ENCODE results near the gene DOK6. TPM values are rescaled to one million over a fixed set of nuclear protein-coding genes. Genes with fewer than 3 reads are reported as not detected.

Gene DOK6
- total RNA-seq, 1 donor from 2014 or later: 8.9 TPM

DNA sequence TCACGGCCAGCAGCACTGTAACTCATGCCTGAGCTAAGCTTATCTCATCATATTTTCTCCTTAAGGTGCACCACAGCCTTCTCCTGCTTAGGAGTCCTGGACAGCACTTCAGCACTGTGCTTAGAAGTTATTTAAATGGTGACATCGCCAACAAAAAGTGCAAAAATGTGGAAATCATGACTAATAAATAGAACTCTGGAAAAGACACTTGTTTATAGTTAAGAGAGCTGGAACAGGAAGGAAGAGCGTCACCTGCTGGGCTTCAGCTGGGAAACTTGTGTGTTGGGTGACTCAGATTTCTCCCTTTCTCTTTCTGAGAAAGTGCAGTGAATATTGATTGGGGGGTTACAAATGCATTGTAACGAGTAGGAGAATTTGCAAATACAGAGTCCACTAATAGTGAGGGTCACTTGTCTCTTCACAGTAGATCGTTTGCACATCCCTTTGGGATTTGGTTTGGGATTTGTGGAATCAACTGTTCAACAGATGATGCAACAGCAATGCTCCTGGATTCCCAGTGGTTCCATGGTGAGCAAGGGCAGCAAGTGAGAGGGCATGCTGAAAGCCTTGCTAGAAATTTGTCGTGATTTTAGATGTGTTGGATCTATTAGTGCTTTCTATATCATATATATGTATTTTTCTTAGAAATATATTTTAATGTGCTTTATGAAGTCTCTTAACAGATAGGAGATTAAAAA lies 84.2 kb downstream of the DOK6 start:
- Mint-ChIP-seq H3K27ac (ENCODE audit: unreplicated experiment) (no peak overlapping the region), H3K36me3 (ENCODE audit: low read depth) (no peaks in the 10 kb centered on the region), H3K4me1 (ENCODE audit: low read depth) (peaks cover 5% of the 10 kb centered on the region), H3K4me3 (ENCODE audit: unreplicated experiment) (no peak overlapping the region), H3K27me3 (ENCODE audit: low read depth) (no peaks in the 10 kb centered on the region), H3K9me3 (ENCODE audit: low read depth) (no peaks in the 10 kb centered on the region)
- TF ChIP-seq, protein P1, sequence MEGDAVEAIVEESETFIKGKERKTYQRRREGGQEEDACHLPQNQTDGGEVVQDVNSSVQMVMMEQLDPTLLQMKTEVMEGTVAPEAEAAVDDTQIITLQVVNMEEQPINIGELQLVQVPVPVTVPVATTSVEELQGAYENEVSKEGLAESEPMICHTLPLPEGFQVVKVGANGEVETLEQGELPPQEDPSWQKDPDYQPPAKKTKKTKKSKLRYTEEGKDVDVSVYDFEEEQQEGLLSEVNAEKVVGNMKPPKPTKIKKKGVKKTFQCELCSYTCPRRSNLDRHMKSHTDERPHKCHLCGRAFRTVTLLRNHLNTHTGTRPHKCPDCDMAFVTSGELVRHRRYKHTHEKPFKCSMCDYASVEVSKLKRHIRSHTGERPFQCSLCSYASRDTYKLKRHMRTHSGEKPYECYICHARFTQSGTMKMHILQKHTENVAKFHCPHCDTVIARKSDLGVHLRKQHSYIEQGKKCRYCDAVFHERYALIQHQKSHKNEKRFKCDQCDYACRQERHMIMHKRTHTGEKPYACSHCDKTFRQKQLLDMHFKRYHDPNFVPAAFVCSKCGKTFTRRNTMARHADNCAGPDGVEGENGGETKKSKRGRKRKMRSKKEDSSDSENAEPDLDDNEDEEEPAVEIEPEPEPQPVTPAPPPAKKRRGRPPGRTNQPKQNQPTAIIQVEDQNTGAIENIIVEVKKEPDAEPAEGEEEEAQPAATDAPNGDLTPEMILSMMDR (IDR thresholded peaks at IDR 0.05): peak; percentile 41
- no peak for DNase-seq (ENCODE audit: low spot score)

DNA sequence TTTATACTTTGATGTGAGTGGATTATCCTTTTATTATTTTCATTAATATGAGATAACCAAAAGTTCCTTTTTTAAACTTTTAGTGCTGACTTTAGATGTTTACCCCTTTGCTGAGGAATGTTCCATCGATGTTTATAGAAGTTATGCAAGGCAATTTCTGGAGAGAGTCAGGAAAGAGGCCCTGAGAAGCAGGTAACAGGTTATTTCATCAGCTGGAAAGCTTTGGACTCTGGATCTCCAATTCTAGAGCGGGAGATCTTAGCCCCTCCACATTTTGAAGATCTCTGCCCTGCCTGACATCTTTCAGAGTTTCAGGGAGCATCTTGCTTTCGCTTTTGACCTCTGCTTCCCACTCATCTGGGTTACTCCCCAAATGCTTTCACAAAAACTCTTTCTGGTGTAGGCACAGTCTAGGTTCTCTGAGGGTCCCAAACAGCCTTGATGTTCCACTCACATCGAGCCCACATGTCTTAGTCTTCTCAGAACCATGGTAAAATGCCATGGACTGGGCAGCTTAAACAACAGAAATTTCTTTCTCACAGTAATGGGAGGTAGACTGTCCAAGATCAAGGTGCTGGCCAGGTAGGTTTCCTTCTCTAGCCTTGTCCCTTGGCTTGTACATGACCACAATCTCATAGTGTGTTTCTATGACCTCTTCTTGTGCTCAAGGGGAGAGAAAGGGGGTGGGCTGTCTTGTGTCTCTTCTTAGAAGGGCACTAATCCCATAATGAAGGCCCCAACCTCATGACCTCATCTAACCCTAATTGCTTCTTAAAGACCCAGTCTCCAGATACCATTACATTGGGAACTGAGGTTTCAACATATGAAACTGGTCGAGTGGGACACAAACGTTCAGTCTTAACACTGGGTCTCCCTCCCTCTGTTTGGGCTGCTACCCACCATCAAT lies 87.1 kb downstream of the DOK6 start:
- TF ChIP-seq, protein P1 (IDR thresholded peaks at IDR 0.05): no peak
- Mint-ChIP-seq H3K27ac (ENCODE audit: unreplicated experiment) (no peak overlapping the region), H3K36me3 (ENCODE audit: low read depth) (no peaks in the 10 kb centered on the region), H3K9me3 (ENCODE audit: low read depth) (no peaks in the 10 kb centered on the region), H3K27me3 (ENCODE audit: low read depth) (no peaks in the 10 kb centered on the region), H3K4me3 (ENCODE audit: unreplicated experiment) (no peak overlapping the region), H3K4me1 (ENCODE audit: low read depth) (peaks cover 18% of the 10 kb centered on the region)
- no peak for DNase-seq (ENCODE audit: low spot score)

DNA sequence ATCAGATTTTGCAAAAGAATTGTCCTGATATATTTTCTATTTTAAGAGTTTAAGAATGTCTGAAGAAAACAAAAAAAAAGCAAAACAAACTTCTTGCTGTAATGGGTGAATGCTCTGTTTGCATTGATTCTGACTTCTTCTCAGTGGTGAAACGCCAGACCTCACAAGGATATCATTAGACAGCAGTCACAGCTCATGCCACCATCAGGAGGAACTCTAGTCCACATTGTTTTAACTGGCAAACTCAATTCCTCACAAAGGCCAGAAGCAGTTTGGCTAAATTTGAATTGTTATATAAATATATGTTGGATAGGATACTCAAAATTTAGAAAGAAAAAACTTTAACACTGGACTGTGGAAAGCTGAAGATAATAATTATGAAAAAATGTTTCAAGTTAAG lies 89.4 kb downstream of the DOK6 start:
- TF ChIP-seq, protein P1 (IDR thresholded peaks at IDR 0.05): peak; percentile 54
- Mint-ChIP-seq H3K9me3 (ENCODE audit: low read depth) (no peaks in the 10 kb centered on the region), H3K4me3 (ENCODE audit: unreplicated experiment) (no peak overlapping the region), H3K4me1 (ENCODE audit: low read depth) (peaks cover 14% of the 10 kb centered on the region), H3K36me3 (ENCODE audit: low read depth) (no peaks in the 10 kb centered on the region), H3K27me3 (ENCODE audit: low read depth) (no peaks in the 10 kb centered on the region), H3K27ac (ENCODE audit: unreplicated experiment) (no peak overlapping the region)
- DNase-seq (ENCODE audit: low spot score): no peak

DNA sequence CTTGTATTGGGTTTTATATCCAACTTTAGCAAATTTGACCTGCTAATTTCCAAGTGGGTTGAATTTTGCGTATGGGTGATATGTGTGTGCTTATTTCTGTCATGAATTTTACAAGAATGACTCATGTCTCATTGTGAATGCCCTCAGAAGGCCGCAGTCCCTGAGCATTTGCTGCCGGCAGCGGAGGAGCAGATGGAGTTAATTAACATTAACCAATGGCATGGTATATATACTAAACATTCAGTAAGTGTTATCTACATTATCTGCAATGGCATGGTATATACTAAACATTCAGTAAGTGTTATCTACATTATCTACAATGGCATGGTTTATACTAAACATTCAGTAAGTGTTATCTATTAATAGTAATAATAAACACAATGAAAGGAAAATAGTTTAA lies 90.1 kb downstream of the DOK6 start:
- Mint-ChIP-seq H3K36me3 (ENCODE audit: low read depth) (no peaks in the 10 kb centered on the region), H3K4me1 (ENCODE audit: low read depth) (peaks cover 14% of the 10 kb centered on the region)
- no peak for DNase-seq (ENCODE audit: low spot score)

DNA sequence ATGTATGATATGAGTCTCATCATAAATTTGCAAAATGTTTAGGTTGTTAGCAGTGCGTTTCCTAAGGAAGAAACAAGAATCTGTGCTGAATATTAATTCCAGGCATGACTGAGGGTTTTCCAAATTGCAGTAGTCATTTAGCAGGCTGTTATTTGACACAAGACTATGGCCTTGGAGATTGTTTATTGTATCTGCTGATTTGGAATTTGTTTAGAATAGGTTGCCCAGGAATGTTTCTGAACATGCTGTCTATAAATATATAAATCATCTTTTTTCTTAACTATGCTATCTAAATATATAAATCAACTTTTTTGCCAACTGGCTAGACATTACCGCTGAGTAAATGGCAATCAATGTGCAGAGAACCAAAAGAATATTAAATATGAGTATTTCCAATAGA lies 90.9 kb downstream of the DOK6 start:
- Mint-ChIP-seq H3K9me3 (ENCODE audit: low read depth) (no peaks in the 10 kb centered on the region), H3K27me3 (ENCODE audit: low read depth) (no peaks in the 10 kb centered on the region), H3K4me3 (ENCODE audit: unreplicated experiment) (no peak overlapping the region), H3K4me1 (ENCODE audit: low read depth) (peaks cover 14% of the 10 kb centered on the region), H3K36me3 (ENCODE audit: low read depth) (no peaks in the 10 kb centered on the region), H3K27ac (ENCODE audit: unreplicated experiment) (no peak overlapping the region)
- DNase-seq (ENCODE audit: low spot score): no peak
- TF ChIP-seq, protein P1 (IDR thresholded peaks at IDR 0.05): no peak

More for the DNA sequence above, 90.1 kb downstream of the DOK6 start:
- H3K4me3 Mint-ChIP-seq (ENCODE audit: unreplicated experiment): no peak overlapping the region
- no peaks in the 10 kb centered on the region for H3K9me3 Mint-ChIP-seq (ENCODE audit: low read depth)
- no peaks in the 10 kb centered on the region for H3K27me3 Mint-ChIP-seq (ENCODE audit: low read depth)
- no peak overlapping the region for H3K27ac Mint-ChIP-seq (ENCODE audit: unreplicated experiment)
- TF ChIP-seq, protein P1 (IDR thresholded peaks at IDR 0.05): no peak

All from chondrocyte (in vitro differentiated cells).